Activated naive CD4-positive, alpha-beta T cell treated with Interleukin-2 at 50 U/mL for 16 hours (primary cell): ENCODE results near the gene MCCC1.
"Not testable (repeated sequence)": the region's sequence is repeated elsewhere in the genome, so short reads cannot be mapped to it uniquely, and the experiment has no call there.

Experiments used
- DNase-seq: peaks from one replicate; pipeline ENCODE4 v3.0.0-alpha.2; 2020

Gene MCCC1

DNA sequence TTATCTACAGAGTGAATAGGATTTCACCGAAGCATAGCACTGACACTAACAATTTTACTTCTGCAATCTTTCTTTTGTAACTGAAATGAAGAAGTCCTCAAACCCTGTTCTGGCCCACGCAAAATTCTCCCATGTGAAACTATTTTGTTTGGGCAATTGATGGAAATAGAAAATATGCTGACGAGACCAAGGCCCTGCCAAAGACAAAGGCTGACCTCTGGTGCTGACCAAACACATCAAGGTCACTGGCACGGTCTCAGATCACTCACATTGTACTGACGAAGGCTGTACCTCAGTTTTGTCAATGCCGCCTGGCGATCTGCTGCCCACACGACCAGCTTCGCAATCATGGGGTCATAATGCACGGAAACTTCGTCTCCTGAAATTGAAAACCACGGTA lies 60.5 kb downstream of the MCCC1 start:
- no peak for DNase-seq

DNA sequence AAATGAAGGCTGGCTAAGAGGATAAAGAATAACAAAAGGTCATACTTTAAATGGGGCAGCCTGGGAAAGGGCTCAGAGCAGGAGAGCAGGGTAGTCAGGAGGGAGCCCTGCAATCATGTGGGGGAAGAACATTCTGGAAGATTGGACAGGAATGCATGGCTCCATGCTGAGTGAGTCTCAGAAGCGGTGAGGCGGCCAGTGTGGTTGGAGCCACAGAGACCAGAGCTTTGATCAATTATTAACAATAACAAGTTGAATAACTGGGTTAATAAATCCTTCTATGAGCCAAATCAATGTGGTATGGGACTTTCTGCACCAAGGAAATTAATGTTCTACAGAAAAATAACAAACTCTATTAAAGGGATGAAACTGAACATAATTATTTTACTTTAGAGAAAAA lies 61.1 kb downstream of the MCCC1 start:
- no peak for DNase-seq

- no peak for DNase-seq
Measured at GRCh38 chr3:183033746-183034145, 65.5 kb downstream of the MCCC1 start.

- no peak for DNase-seq
Measured at GRCh38 chr3:183032880-183033555, 66.3 kb downstream of the MCCC1 start.

DNA sequence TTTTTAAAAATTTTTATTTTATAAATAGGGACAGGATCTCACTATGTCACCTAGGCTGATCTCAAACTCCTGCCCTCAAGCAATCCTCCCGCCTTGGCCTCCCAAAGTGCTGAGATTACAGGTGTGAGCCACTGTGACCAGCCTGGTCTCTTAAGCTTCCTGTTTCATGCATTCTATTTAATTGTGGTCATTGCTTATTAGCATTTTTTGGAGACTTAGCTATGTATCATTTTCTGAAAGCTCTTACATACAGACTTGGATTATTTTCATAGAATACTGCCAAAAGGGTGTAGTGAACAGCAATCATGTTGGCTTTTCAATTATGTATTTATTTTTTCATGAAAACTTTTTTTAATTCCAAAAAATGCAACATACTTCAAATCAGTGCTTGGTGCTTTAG lies 67.5 kb downstream of the MCCC1 start:
- no peak for DNase-seq

GRCh38 chr3:183028416-183028815 lies 70.9 kb downstream of the MCCC1 start:
- no peak for DNase-seq

- DNase-seq: no peak
Measured at GRCh38 chr3:183027276-183027675, 72.0 kb downstream of the MCCC1 start.

DNA sequence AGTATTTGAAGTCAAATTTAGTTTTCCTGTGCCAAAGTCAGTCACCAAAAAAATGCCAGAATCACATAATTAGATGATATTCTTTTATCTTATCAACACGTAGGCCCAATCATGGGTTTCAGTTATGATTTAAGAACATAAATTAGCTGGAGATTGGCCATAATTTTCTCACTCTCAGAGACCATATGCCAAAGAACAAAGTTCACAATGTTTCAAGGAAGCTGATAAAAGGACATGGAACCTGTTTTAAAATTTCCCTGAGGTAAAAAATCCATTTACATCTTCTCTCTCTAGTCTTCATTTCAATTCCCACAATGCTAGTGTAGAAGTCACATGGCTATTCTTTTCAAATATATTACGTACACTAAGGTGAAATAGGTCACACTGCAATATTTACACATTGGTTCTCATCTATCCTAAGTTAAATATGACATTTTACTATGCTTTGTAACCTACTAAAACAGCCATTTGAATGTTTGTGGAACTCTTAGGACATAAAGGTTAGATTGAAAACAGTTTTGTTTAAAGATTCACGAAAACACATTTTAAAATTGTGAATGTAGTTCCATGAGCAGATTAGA lies 76.3 kb downstream of the MCCC1 start:
- DNase-seq: no peak

GRCh38 chr3:183018421-183019192 lies 80.7 kb downstream of the MCCC1 start:
- DNase-seq: no peak

- DNase-seq: no peak
Measured at GRCh38 chr3:183015185-183015584, 84.1 kb downstream of the MCCC1 start.

DNA sequence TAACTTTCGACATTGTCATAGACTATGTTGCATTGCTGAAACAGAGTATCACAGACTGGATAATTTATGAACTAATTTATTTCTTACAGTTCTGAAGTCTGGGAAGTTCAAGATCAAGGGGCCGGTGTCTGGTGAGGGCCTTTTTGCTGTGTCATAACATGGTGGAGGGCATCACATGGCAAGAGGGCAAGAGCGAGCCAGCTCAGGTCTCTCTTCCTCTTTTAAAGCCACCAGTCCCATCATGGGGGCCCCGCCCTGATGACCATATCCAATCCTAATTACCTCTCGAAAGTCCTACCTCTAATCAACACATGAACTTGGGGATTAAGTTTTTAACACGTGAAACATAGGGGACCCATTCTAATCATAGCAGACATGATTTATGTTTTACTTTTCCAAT lies 85.4 kb downstream of the MCCC1 start:
- no peak for DNase-seq

- no peak for DNase-seq
Measured at GRCh38 chr3:183013074-183013473, 86.2 kb downstream of the MCCC1 start.

GRCh38 chr3:183008800-183009199 lies 90.5 kb downstream of the MCCC1 start:
- no peak for DNase-seq

DNA sequence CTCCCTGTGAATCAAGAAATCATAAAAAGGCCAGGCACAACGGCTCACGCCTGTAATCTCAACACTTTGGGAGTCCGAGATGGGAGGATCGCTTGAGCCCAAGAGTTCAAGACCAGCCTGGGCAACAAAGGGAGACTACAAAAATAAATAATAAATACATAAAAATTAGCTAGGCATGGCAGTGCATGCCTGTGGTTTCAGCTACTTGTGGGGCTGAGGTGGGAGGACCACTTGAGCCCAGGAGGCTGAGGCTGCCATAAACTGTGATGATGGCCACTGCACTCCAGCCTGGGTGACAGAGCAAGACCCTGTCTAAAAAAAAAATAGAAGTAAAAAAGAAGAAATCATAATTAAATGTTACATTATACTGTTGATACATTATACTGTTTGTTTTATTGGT lies 91.0 kb downstream of the MCCC1 start:
- DNase-seq: no peak

GRCh38 chr3:183006396-183007002 lies 92.8 kb downstream of the MCCC1 start:
- DNase-seq: no peak

DNA sequence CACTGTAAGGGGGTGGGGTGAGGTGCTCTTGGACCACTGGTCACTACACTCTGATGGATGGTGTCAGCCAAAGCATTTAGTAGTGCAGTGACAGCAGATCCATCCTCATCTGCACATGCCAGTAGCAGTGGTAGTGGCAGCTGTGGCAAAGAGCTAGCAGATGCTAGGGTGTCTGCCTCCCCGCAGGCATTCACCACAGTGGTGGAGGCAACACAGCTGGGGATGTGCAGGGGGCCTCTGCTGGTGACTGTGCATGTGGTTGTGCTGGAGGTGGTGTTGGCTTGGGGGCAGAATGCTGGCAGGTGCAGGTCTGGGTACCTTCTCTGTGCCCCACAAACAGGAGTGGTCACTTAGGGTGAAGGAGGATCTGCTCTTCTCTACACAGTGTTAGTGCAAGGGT lies 99.5 kb downstream of the MCCC1 start:
- DNase-seq: no peak

DNA sequence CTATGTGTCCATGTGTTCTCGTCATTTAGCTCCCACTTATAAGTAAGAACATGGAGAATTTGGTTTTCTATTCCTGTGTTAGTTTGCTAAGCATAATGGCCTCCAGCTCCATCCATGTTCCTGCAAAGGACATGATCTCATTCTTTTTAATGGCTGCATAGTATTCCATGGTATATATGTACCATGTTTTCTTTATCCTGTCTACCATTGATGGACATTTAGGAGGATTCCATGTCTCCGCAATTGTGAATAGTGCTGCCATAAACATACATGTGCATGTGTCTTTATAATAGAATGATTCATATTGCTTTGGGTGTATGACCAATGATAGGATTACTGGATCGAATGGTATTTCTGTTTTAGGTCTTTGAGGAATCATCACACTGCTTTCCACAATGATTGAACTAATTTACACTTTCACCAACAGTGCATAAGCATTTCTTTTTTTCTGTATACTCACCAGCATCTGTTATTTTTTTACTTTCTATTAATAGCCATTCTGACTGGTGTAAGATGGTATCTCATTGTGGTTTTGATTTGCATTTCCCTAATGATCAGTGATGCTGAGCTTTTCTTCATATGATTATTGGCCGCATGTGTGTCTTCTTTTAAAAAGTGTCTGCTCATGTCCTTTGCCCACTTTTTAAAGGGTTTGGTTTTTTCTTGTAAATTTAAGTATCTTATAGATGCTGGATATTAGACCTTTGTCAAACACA lies 105.7 kb downstream of the MCCC1 start:
- not testable (repeated sequence) for DNase-seq

GRCh38 chr3:182989566-182989965 lies 109.7 kb downstream of the MCCC1 start:
- DNase-seq: no peak

- DNase-seq: no peak
Measured at GRCh38 chr3:182986021-182986420, 113.3 kb downstream of the MCCC1 start.

DNA sequence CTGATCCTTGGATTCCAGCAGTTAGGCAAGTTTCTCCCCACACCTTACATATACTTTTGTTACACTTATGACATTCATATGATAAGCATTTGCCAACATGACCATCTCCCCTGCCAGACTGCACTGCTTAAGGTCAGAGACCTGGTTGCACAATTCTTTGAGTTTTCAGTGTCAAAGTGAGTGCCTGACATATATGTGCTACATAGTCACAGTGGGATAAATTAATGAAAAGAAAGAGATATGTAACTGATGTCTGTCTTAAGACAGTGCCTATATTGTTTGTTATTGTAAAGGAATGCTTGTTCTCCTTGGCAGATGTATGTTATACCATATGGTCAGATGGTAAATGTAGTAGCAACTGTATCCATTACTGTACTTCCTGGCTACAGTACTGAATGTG lies 115.4 kb downstream of the MCCC1 start:
- no peak for DNase-seq

- DNase-seq: no peak
Measured at GRCh38 chr3:182981038-182981380, 118.3 kb downstream of the MCCC1 start.

GRCh38 chr3:182980204-182981037 lies 118.9 kb downstream of the MCCC1 start, which contains the start of gene DCUN1D1:
DCUN1D1 (minus strand) TSS chr3:182980538; CDS start chr3:182980489, 49 bp downstream.
- peak; percentile 91 for DNase-seq
